ENCODE results near the gene PRKCI.

The PRKCI gene

DNA sequence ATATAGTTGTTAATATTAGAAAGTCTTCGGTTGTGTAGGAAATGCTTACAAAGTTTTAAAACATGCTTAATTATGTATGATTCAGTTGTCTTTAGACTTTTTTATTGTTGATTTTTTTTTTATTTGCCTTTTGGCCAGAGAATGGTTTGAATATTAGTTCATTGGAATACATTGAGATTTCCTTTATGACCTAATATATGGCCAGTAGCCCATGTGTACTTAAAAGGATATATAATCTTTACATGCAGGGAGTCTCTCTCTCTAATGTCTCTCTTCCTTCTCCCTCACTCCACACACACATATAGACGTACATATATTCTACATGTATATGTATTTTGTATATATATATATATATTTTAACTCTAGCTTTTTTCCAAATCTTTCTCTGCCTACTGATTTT is 68.0 kb downstream of the PRKCI start:
- POLR2A ChIA-PET: no interaction called here
- no peak for TF ChIP-seq HDGF (IDR thresholded peaks at IDR 0.05; ENCODE audit: borderline replicate concordance)
- CTCF ChIA-PET: no interaction called here
- DNase-seq (ENCODE audit: extremely low spot score): no peak

DNA sequence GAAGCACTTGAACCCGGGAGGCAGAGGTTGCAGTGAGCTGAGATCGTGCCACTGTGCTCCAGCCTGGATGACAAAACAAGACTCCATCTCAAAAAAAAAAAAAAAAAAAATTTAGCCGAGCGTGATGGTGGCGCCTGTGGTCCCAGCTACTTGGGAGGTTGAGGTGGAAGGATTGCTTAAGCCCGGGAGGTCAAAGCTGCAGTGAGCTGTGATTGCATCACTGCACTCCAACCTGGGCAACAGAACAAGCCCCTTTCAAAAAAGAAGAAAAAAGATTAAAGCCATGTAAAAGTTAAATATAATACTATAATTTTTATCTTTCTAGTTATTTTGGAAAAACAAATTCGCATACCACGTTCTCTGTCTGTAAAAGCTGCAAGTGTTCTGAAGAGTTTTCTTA is 73.4 kb downstream of the PRKCI start:
- no peak for TF ChIP-seq BHLHE40 (IDR thresholded peaks at IDR 0.05; ENCODE audit: borderline replicate concordance)
- no peak for TF ChIP-seq FOXM1 (IDR thresholded peaks at IDR 0.05; ENCODE audit: borderline replicate concordance)
- TF ChIP-seq FOXA1 (IDR thresholded peaks at IDR 0.05): no peak
- no peak for TF ChIP-seq ARNT (IDR thresholded peaks at IDR 0.05)
- TF ChIP-seq NFRKB (IDR thresholded peaks at IDR 0.05): no peak
- no peak for TF ChIP-seq LEF1 (IDR thresholded peaks at IDR 0.05; ENCODE audit: borderline replicate concordance)
- no peak for TF ChIP-seq SP1 (IDR thresholded peaks at IDR 0.05)
- TF ChIP-seq CTBP1 (IDR thresholded peaks at IDR 0.05; ENCODE audit: borderline replicate concordance): no peak
- TF ChIP-seq FOXK2 (IDR thresholded peaks at IDR 0.05): no peak
- no peak for TF ChIP-seq TARDBP (IDR thresholded peaks at IDR 0.05)
- TF ChIP-seq, protein P1, sequence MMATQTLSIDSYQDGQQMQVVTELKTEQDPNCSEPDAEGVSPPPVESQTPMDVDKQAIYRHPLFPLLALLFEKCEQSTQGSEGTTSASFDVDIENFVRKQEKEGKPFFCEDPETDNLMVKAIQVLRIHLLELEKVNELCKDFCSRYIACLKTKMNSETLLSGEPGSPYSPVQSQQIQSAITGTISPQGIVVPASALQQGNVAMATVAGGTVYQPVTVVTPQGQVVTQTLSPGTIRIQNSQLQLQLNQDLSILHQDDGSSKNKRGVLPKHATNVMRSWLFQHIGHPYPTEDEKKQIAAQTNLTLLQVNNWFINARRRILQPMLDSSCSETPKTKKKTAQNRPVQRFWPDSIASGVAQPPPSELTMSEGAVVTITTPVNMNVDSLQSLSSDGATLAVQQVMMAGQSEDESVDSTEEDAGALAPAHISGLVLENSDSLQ (IDR thresholded peaks at IDR 0.05): no peak
- TF ChIP-seq HDGF (IDR thresholded peaks at IDR 0.05; ENCODE audit: borderline replicate concordance): no peak
- no peak for TF ChIP-seq ZNF384 (IDR thresholded peaks at IDR 0.05)
- no peak for TF ChIP-seq ELF4 (IDR thresholded peaks at IDR 0.05)
- DNase-seq (ENCODE audit: extremely low spot score): no peak
- CTCF ChIA-PET: no interaction called here
- POLR2A ChIA-PET: no interaction called here

DNA sequence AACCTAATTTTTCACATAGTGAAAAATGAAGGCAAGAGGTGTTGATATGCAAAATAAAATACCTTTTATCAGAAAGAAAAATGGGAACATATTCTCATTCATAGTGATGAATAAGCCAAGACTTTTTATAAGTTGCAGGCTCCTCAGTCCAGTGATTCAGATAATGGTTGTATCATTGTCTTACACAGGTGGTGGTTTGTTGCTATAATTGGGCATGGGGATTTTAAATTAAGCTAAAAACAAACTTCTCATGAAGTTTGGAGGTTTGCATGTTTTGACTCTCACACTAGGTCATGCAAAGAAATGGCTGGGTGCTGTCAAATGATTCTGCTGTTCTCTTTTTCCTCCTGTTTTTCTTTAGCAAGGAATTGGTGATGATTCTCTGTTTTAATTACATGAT is 74.5 kb downstream of the PRKCI start:
- TF ChIP-seq ZNF384 (IDR thresholded peaks at IDR 0.05) (no peak), LEF1 (IDR thresholded peaks at IDR 0.05; ENCODE audit: borderline replicate concordance) (no peak), L3MBTL2 (conservative IDR thresholded peaks at IDR 0.05) (no peak), BHLHE40 (IDR thresholded peaks at IDR 0.05; ENCODE audit: borderline replicate concordance) (no peak), NFRKB (IDR thresholded peaks at IDR 0.05) (no peak)
- no peak for DNase-seq (ENCODE audit: extremely low spot score)
- ChIA-PET POLR2A (no interaction called here), CTCF (no interaction called here)

DNA sequence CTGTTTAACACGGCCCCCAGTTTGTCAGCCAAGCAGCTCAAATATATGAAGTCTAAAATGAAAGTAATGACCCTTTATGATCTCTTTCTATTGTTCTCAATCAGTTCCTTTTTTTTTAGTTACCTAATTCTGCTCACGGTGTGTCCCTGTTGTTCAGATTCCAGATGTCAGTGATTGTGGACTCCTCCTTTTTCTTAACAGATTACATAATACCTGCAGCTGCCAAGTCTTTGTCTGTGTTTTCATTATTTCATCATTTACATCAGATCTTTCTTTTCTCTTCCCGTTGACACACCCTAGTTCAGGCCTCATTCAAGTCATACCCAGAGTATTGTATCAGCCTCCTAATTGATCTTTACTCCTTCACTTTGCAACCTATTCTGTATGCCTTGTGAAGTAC is 79.2 kb downstream of the PRKCI start:
- no peak for DNase-seq (ENCODE audit: extremely low spot score)
- TF ChIP-seq TARDBP (IDR thresholded peaks at IDR 0.05) (no peak), ELF4 (IDR thresholded peaks at IDR 0.05) (no peak), ZNF384 (IDR thresholded peaks at IDR 0.05) (no peak), CTBP1 (IDR thresholded peaks at IDR 0.05; ENCODE audit: borderline replicate concordance) (no peak), HDGF (IDR thresholded peaks at IDR 0.05; ENCODE audit: borderline replicate concordance) (no peak), ARNT (IDR thresholded peaks at IDR 0.05) (no peak), FOXA1 (IDR thresholded peaks at IDR 0.05) (no peak), NFRKB (IDR thresholded peaks at IDR 0.05) (no peak), FOXK2 (IDR thresholded peaks at IDR 0.05) (no peak), FOXM1 (IDR thresholded peaks at IDR 0.05; ENCODE audit: borderline replicate concordance) (no peak)
- CTCF ChIA-PET: no interaction called here
- POLR2A ChIA-PET: interaction anchor here (0.6 kb wide), 1 partner anchor 569 kb away, joined by 3 read pairs; the partner anchor contains the start of gene RPL22L1

DNA sequence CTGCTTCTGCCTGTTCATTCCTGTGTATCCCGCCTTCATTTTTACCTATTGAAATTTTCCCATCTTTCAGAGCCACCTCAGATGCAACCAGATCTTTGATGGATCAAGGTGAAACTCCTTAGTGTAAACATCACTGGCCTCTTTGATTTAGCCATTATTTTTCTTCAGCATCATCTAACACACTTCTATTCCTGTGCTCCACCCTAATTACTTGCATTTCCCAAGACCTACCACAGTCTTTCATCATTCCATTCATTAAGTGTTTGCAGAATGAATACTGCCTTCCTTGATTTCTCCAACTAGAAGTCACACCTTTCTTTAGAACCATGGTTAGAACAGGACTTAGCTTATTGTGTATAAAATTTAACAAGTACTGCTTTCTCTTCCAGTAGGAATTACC is 79.8 kb downstream of the PRKCI start:
- ChIA-PET POLR2A (no interaction called here), CTCF (no interaction called here)
- no peak for TF ChIP-seq ZNF384 (IDR thresholded peaks at IDR 0.05)
- TF ChIP-seq FOXA1 (IDR thresholded peaks at IDR 0.05): no peak
- TF ChIP-seq, protein P1 (IDR thresholded peaks at IDR 0.05): no peak
- no peak for TF ChIP-seq ELF4 (IDR thresholded peaks at IDR 0.05)
- TF ChIP-seq TARDBP (IDR thresholded peaks at IDR 0.05): no peak
- no peak for TF ChIP-seq CTBP1 (IDR thresholded peaks at IDR 0.05; ENCODE audit: borderline replicate concordance)
- no peak for TF ChIP-seq NFRKB (IDR thresholded peaks at IDR 0.05)
- DNase-seq (ENCODE audit: extremely low spot score): no peak

DNA sequence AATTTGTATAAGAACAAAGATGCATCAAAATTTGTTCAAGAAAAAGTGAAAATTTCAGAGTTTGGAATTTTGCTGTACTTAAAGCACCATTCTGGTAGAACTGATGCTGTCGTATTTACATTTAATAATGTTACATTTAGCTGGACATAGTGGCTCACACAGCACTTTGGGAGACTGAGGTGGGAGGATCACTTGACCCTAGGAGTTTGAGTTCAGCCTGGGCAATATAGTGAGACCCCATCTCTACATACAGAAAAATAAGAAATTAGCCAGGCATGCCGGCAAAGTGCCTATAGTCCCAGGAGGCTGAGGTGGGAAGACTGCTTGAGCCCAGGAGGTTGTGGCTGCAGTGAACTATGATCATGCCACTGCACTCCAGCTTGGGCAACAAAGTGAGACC is 83.8 kb downstream of the PRKCI start:
- DNase-seq (ENCODE audit: extremely low spot score): no peak
- POLR2A ChIA-PET: no interaction called here
- CTCF ChIA-PET: no interaction called here
- TF ChIP-seq FOXM1 (IDR thresholded peaks at IDR 0.05; ENCODE audit: borderline replicate concordance) (no peak), LEF1 (IDR thresholded peaks at IDR 0.05; ENCODE audit: borderline replicate concordance) (no peak), FOXK2 (IDR thresholded peaks at IDR 0.05) (no peak), TARDBP (IDR thresholded peaks at IDR 0.05) (no peak), ZNF384 (IDR thresholded peaks at IDR 0.05) (no peak), CTBP1 (IDR thresholded peaks at IDR 0.05; ENCODE audit: borderline replicate concordance) (no peak), L3MBTL2 (conservative IDR thresholded peaks at IDR 0.05) (no peak), FOXA1 (IDR thresholded peaks at IDR 0.05) (no peak)
- TF ChIP-seq, protein P1 (IDR thresholded peaks at IDR 0.05): no peak

DNA sequence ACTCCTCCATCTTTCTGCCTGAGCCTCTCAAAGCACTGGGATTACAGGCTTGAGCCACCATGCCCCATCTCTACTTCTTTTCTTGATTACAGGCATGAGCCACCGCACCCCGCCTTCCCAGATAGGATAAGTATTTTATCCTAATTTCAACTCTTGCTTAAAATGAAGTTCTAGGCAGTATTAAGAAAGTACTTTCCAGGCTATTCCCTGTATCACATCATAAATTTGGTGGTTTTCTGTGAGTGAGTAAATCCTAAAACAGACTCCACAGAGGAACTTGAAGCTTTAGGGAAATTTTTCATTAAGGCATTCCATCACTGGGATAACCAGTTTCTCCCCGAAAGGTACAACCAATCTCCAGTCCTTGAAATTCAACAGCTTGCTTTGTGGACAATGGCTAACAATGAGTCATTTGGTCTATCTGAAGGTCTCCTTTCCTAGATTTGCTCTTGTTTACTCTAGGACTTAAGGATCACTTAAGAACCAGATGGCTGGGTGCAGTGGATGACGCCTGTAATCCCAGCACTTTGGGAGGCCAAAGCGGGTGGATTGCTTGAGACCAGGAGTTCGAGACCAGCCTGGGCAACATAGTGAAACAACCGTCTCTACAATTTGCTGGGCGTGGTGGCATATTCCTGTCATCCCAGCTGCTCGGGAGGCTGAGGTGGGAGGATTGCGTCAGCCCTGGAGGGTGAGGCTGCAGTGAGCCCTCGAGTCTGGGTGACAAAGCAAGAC is 85.6 kb downstream of the PRKCI start:
- ChIA-PET POLR2A (interaction anchor here (1.2 kb wide), 1 partner anchor 49 kb away, joined by 3 read pairs; no protein-coding TSS in a partner anchor), CTCF (interaction anchor here (0.6 to 1.6 kb wide), 2 partner anchors 18 to 504 kb away, joined by 4 read pairs; no protein-coding TSS in a partner anchor)
- DNase-seq (ENCODE audit: extremely low spot score): no peak

More for the DNA sequence above, 85.6 kb downstream of the PRKCI start:
- no peak for TF ChIP-seq SUZ12 (IDR thresholded peaks at IDR 0.05)
- no peak for TF ChIP-seq CTBP1 (IDR thresholded peaks at IDR 0.05; ENCODE audit: borderline replicate concordance)
- TF ChIP-seq SP1 (IDR thresholded peaks at IDR 0.05): no peak
- no peak for TF ChIP-seq LEF1 (IDR thresholded peaks at IDR 0.05; ENCODE audit: borderline replicate concordance)
- TF ChIP-seq FOXK2 (IDR thresholded peaks at IDR 0.05): no peak
- TF ChIP-seq ZNF384 (IDR thresholded peaks at IDR 0.05): no peak
- TF ChIP-seq ELF4 (IDR thresholded peaks at IDR 0.05): no peak
- no peak for TF ChIP-seq BHLHE40 (IDR thresholded peaks at IDR 0.05; ENCODE audit: borderline replicate concordance)
- TF ChIP-seq, protein P1 (IDR thresholded peaks at IDR 0.05): no peak
- no peak for TF ChIP-seq L3MBTL2 (conservative IDR thresholded peaks at IDR 0.05)
- no peak for TF ChIP-seq FOXM1 (IDR thresholded peaks at IDR 0.05; ENCODE audit: borderline replicate concordance)
- no peak for TF ChIP-seq TARDBP (IDR thresholded peaks at IDR 0.05)
- no peak for TF ChIP-seq ARNT (IDR thresholded peaks at IDR 0.05)
- no peak for TF ChIP-seq NFRKB (IDR thresholded peaks at IDR 0.05)
- no peak for TF ChIP-seq HDGF (IDR thresholded peaks at IDR 0.05; ENCODE audit: borderline replicate concordance)
- no peak for TF ChIP-seq FOXA1 (IDR thresholded peaks at IDR 0.05)
